Calu3 (cell line): Measurements from ENCODE around the gene SGSM2. TPM values are rescaled to one million over a fixed set of nuclear protein-coding genes. Genes with fewer than 3 reads are reported as not detected.
A peak's percentile ranks its signal among the peaks of the same experiment; 100 is the strongest.

Experiments
- BruUV-seq: library from RNA; stranded (reverse); fragments of 400-500 nt; replicated peaks from 2 replicates; lab custom pipeline; 2021; lab: Mats Ljungman, UMichigan
- CTCF ChIA-PET: fragments of 300-600 bp; sonication (Branson Sonifier 250); formaldehyde crosslinking; loops from one replicate; lab custom pipeline; 2022; ENCODE audit warnings: antibody characterized with exemption; lab: Charles Lee
- DNase-seq: peaks from one replicate; pipeline ENCODE4 v3.0.0; 2022
- H3K27ac Mint-ChIP-seq: one replicate; pipeline ENCODE4 v1.8.0; 2022; ENCODE audit warnings: mixed read lengths; ENCODE audit not compliant: unreplicated experiment
- H3K27me3 Mint-ChIP-seq: one replicate; pipeline ENCODE4 v1.8.0; 2022; ENCODE audit warnings: mixed read lengths; ENCODE audit not compliant: unreplicated experiment
- H3K36me3 Mint-ChIP-seq: one replicate; pipeline ENCODE4 v1.8.0; 2022; ENCODE audit warnings: mild to moderate bottlenecking, moderate library complexity, mixed read lengths; ENCODE audit not compliant: insufficient read depth, unreplicated experiment
- H3K4me1 Mint-ChIP-seq: one replicate; pipeline ENCODE4 v1.8.0; 2022; ENCODE audit warnings: mild to moderate bottlenecking, low read depth, mixed read lengths; ENCODE audit not compliant: unreplicated experiment
- H3K4me3 Mint-ChIP-seq: one replicate; pipeline ENCODE4 v1.8.0; 2022; ENCODE audit warnings: mild to moderate bottlenecking, low read depth, moderate library complexity, mixed read lengths; ENCODE audit not compliant: unreplicated experiment
- H3K9me3 Mint-ChIP-seq: one replicate; pipeline ENCODE4 v1.8.0; 2022; ENCODE audit warnings: low read depth, mixed read lengths; ENCODE audit not compliant: unreplicated experiment
- intact Hi-C: fragments of 100-400 bp; cut with micrococcal nuclease; formaldehyde crosslinking; loops from one replicate; pipeline ENCODE4 v1.10.0; 2022; ENCODE audit not compliant: unreplicated experiment
- total RNA-seq: library from RNA; stranded (reverse); gene quantifications from 2 replicates; pipeline ENCODE4 v1.2.3, GENCODE V29; 2022
- TF ChIP-seq, protein P1 (sequence below): fragments of 200-600 bp; IDR thresholded peaks from one replicate; pipeline ENCODE4 v1.8.0; 2022; ENCODE audit warnings: antibody characterized with exemption; ENCODE audit not compliant: unreplicated experiment

Gene SGSM2
- total RNA-seq, 1 experiment from 2014 or later: 54.9 TPM

DNA sequence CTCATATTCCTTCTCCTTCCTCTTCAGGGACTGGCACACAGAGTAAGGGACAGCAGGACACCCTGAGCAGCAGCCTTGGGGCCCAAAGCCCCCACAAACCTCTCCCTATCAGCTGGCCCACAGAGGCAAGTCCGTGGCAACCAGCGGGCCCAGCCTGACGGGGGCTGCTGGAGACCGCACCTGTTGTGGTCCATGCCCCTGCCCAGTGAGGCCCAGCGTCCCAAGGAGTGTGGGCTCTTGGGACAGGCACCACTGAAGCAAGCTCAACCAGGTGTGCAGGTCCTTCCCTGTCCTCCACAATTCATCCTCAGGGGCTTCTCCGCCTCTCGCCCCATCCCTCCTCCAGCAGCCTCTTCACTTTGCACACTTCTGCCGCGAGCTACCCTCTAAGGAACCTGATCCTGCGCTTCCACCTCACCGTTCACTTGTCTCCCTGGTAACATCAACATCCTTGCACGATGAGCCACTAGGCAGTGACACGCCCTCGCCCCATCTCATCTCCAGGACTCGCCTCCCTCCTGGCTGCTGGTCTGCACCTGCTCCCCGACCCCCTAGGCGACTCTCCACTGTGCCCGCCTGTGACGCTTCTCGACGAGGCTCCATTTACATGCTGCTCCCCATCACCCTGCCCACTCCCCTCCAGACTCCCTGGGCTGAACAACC, 50.9 kb downstream of the SGSM2 start:
- no peaks in the 10 kb centered on the region for H3K9me3 Mint-ChIP-seq
- peaks cover 26% of the 10 kb centered on the region for H3K4me1 Mint-ChIP-seq
- H3K27me3 Mint-ChIP-seq: no peaks in the 10 kb centered on the region
- peaks cover 50% of the 10 kb centered on the region for H3K36me3 Mint-ChIP-seq
- BruUV-seq: no TSS peak
- no peak overlapping the region for H3K4me3 Mint-ChIP-seq
- intact Hi-C loops: no loop called here
- DNase-seq: no peak
- peak overlapping the region; percentile 71 for H3K27ac Mint-ChIP-seq
- TF ChIP-seq, protein P1, sequence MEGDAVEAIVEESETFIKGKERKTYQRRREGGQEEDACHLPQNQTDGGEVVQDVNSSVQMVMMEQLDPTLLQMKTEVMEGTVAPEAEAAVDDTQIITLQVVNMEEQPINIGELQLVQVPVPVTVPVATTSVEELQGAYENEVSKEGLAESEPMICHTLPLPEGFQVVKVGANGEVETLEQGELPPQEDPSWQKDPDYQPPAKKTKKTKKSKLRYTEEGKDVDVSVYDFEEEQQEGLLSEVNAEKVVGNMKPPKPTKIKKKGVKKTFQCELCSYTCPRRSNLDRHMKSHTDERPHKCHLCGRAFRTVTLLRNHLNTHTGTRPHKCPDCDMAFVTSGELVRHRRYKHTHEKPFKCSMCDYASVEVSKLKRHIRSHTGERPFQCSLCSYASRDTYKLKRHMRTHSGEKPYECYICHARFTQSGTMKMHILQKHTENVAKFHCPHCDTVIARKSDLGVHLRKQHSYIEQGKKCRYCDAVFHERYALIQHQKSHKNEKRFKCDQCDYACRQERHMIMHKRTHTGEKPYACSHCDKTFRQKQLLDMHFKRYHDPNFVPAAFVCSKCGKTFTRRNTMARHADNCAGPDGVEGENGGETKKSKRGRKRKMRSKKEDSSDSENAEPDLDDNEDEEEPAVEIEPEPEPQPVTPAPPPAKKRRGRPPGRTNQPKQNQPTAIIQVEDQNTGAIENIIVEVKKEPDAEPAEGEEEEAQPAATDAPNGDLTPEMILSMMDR: no peak
- CTCF ChIA-PET: no interaction called here

DNA sequence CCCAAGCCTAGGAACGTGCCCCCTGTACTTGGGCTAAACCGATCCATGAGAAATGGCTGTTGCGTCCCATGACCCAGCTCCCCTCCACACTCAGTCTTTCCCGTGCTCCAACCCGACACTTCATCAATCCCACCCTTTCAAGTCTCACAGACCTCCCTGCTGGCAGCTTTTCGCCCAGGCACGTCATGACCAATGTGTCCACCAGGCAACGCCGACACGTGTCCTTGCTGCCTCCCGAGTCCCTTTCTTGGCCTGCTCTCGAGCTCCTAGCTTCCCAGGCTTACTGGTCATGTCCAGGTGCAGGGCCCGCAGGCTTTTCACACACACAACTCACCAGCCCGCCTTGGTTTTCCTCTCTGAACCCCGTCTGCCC, 51.4 kb downstream of the SGSM2 start:
- H3K9me3 Mint-ChIP-seq: no peaks in the 10 kb centered on the region
- H3K36me3 Mint-ChIP-seq: peaks cover 49% of the 10 kb centered on the region
- H3K27ac Mint-ChIP-seq: peak overlapping the region; percentile 71
- CTCF ChIA-PET: no interaction called here
- H3K4me3 Mint-ChIP-seq: no peak overlapping the region
- BruUV-seq: no TSS peak
- TF ChIP-seq, protein P1: no peak
- no peak for DNase-seq
- intact Hi-C loops: no loop called here
- H3K4me1 Mint-ChIP-seq: peaks cover 26% of the 10 kb centered on the region
- H3K27me3 Mint-ChIP-seq: no peaks in the 10 kb centered on the region

DNA sequence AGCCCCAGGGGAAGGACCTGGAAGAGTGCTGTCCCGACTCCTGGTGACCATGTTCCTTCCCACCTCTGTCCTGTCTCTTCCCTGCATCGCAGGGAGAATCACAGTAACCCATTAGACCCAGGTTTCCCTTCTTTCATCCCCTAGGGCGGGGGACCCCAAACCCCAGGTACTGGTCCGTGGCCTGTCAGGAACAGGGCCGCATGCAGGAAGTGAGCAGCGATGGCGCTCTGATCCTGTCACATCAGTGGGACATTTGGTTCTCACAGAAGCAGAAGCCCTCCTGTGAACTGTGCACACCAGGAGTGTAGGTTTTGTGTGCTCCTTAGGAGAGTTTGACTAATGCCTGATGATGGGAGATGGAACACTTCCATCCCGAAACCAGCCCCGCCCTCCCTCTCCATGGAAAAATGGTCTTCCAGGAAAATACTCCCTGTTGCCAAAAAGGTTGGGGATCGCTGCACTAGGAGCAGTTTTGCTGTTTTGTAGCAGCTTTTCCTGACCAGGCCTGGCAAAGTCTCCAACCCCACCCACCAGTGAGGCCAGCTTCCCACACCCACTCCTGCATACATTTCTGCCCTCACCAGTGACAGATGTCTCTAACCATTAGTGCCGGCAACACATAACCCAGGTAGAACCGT, 53.0 kb downstream of the SGSM2 start:
- Mint-ChIP-seq H3K27me3 (no peaks in the 10 kb centered on the region), H3K36me3 (peaks cover 56% of the 10 kb centered on the region), H3K9me3 (no peaks in the 10 kb centered on the region), H3K27ac (no peak overlapping the region), H3K4me1 (peaks cover 26% of the 10 kb centered on the region), H3K4me3 (no peak overlapping the region)
- DNase-seq: no peak
- CTCF ChIA-PET: interaction anchor here (1.7 kb wide), 1 partner anchor 14 kb away, joined by 13 read pairs; no protein-coding TSS in a partner anchor
- intact Hi-C loops: no loop called here
- TF ChIP-seq, protein P1: no peak
- no TSS peak for BruUV-seq

DNA sequence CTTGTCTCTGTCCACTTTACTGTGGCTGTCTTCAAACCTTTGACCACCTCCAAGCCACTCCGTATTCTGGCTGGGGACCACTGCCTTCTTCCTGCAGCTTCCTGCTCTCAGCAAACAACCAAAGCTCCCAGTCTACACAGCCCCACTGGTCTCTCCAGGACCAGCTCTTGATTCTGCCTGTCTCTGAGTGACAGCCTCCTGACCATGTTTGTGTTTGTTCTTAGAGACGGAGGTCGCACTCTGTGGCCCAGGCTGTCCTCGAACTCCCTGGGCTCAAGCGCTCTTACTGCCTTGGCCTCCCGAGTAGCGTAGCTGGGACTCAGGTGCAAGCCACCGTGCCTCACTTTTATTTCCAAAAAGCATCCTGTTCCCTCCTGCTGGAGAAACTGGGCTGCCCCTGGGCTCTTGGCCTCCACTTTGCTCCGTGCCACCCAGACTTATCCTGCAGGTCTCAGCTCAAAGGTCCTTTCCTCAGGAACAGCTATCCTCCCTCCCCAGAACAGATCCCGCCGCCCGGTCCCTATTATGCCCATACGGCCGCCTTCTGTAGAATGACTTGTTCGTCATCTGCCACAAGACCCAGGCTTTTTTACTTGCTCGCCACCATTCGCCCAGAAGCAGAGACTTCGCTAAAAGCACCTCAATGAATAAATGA, 54.4 kb downstream of the SGSM2 start:
- peaks cover 35% of the 10 kb centered on the region for H3K4me1 Mint-ChIP-seq
- TF ChIP-seq, protein P1: no peak
- H3K4me3 Mint-ChIP-seq: peak overlapping the region; percentile 77
- H3K27me3 Mint-ChIP-seq: no peaks in the 10 kb centered on the region
- no peaks in the 10 kb centered on the region for H3K9me3 Mint-ChIP-seq
- intact Hi-C loops: no loop called here
- H3K36me3 Mint-ChIP-seq: peaks cover 70% of the 10 kb centered on the region
- DNase-seq: no peak
- CTCF ChIA-PET: interaction anchor here (1.7 kb wide), 1 partner anchor 13 kb away, joined by 13 read pairs; no protein-coding TSS in a partner anchor
- H3K27ac Mint-ChIP-seq: peak overlapping the region; percentile 88
- BruUV-seq: no TSS peak
